HepG2 (cell line): Measurements from ENCODE around the gene CDH2. TPM values are rescaled to one million over a fixed set of nuclear protein-coding genes. Genes with fewer than 3 reads are reported as not detected.

Experiments
- ATAC-seq: fragments of 200-7000 bp; cut with Tn5 transposase; 3 replicates; pipeline ENCODE4 v1.9.1; 2020; ENCODE audit warnings: mild to moderate bottlenecking, moderate library complexity
- BruUV-seq: library from RNA; stranded (reverse); fragments of 400-500 nt; replicated peaks from 2 replicates; lab custom pipeline; 2021; lab: Mats Ljungman, UMichigan
- CTCF ChIA-PET: fragments of 300-600 bp; formaldehyde crosslinking; extraction: SDS; loops from one replicate; lab custom pipeline; 2021; ENCODE audit warnings: low total read pairs, inconsistent platforms, low intra/inter-chr PET ratio; lab: Yijun Ruan, JAX
- POLR2A ChIA-PET: fragments of 350-600 bp; sonication (Branson Sonifier 250); formaldehyde crosslinking; loops from one replicate; lab custom pipeline; 2020; ENCODE audit warnings: antibody characterized with exemption, inconsistent platforms; lab: Yijun Ruan, JAX
- DNase-seq: peaks from one replicate; pipeline ENCODE4 v3.0.0-alpha.2; 2015; ENCODE audit warnings: low spot score
- FAIRE-seq: peaks from 3 replicates; lab custom pipeline; 2011; peaks lifted over from hg19 to GRCh38; lab: Jason Lieb, UNC
- H2AFZ ChIP-seq: one replicate; pipeline ENCODE4 v1.6.1; 2011; ENCODE audit warnings: low read length, inconsistent platforms
- H3K27ac ChIP-seq: fragments of 300-600 bp; 3 replicates; pipeline ENCODE4 v1.8.0; 2011; ENCODE audit warnings: mixed run types, mild to moderate bottlenecking, mixed read lengths, low read length, inconsistent platforms; ENCODE audit not compliant: insufficient read depth; ENCODE audit errors: extremely low read length
- H3K27me3 ChIP-seq, 2 experiments: fragments of 200-600 bp in 1 of 2; 2 replicates in 1 of 2; 3 replicates in 1 of 2; pipeline versions ENCODE4 v1.6.0 to v1.8.0; 2011; ENCODE audit warnings: low read length in 2 of 2, mild to moderate bottlenecking in 2 of 2, moderate library complexity in 2 of 2, inconsistent platforms in 1 of 2; ENCODE audit not compliant: insufficient read depth in 2 of 2, control insufficient read depth in 1 of 2
- H3K36me3 ChIP-seq, 2 experiments: fragments of 200-600 bp in 1 of 2; replicated peaks in 1 of 2; 2 replicates in 1 of 2; 3 replicates in 1 of 2; pipeline versions ENCODE4 v1.5.1 to v1.8.0; 2011; ENCODE audit warnings: low read length in 2 of 2, inconsistent platforms in 1 of 2; ENCODE audit not compliant: insufficient read depth in 2 of 2, control insufficient read depth in 1 of 2
- H3K4me1 ChIP-seq: 2 replicates; pipeline ENCODE4 v1.5.1; 2012; ENCODE audit warnings: low read length, inconsistent platforms; ENCODE audit not compliant: insufficient read depth
- H3K4me2 ChIP-seq: 2 replicates; pipeline ENCODE4 v1.6.0; 2011; ENCODE audit warnings: low read depth, low read length, inconsistent platforms
- H3K4me3 ChIP-seq, 3 experiments: fragments of 200-600 bp in 1 of 3; sonication (generic), shearing (Covaris generic) in 1 of 3; replicated peaks in 1 of 3; 2 replicates each; pipeline ENCODE4 v1.5.1; 2011 to 2016; ENCODE audit warnings: low read length in 3 of 3, inconsistent platforms in 2 of 3, low read depth in 2 of 3, mild to moderate bottlenecking in 2 of 3, control low read depth in 1 of 3, mixed read lengths in 1 of 3; ENCODE audit not compliant: insufficient read depth in 1 of 3
- H3K79me2 ChIP-seq: one replicate; pipeline ENCODE4 v1.6.1; 2011; ENCODE audit warnings: low read length, inconsistent platforms; ENCODE audit not compliant: insufficient read depth
- H3K9ac ChIP-seq: 2 replicates; pipeline ENCODE4 v1.6.0; 2011; ENCODE audit warnings: mild to moderate bottlenecking, low read depth, low read length, inconsistent platforms; ENCODE audit not compliant: insufficient read depth
- H3K9me3 ChIP-seq: 2 replicates; pipeline ENCODE4 v1.5.1; 2012; ENCODE audit warnings: mild to moderate bottlenecking, low read length
- H4K20me1 ChIP-seq: 2 replicates; pipeline ENCODE4 v1.6.0; 2011; ENCODE audit warnings: inconsistent platforms, mild to moderate bottlenecking, low read length, moderate library complexity; ENCODE audit not compliant: insufficient read depth
- FOSL2 ChIP-seq: sonication (generic); formaldehyde crosslinking; IDR thresholded peaks from 2 replicates; pipeline ENCODE4 v1.4.0; 2020; ENCODE audit warnings: missing genetic modification reagents
- NR3C1 ChIP-seq: sonication (generic); formaldehyde crosslinking; IDR thresholded peaks from 2 replicates; pipeline ENCODE4 v1.4.0; 2020; ENCODE audit warnings: missing genetic modification reagents
- ZNF136 ChIP-seq: sonication (generic); formaldehyde crosslinking; IDR thresholded peaks from 2 replicates; pipeline ENCODE4 v1.8.1; 2022; ENCODE audit warnings: low read depth, mild to moderate bottlenecking, moderate library complexity, missing genetic modification reagents
- ZNF296 ChIP-seq: sonication (generic); formaldehyde crosslinking; conservative IDR thresholded peaks from 2 replicates; pipeline ENCODE4 v1.5.0; 2020; ENCODE audit warnings: mild to moderate bottlenecking, missing genetic modification reagents
- ZNF678 ChIP-seq: sonication (generic); formaldehyde crosslinking; IDR thresholded peaks from 2 replicates; pipeline ENCODE4 v1.4.0; 2020; ENCODE audit warnings: mild to moderate bottlenecking, missing genetic modification reagents
- WGBS: methylation state at CpG from one replicate; pipeline ENCODE4 v1.1.6; 2017; ENCODE audit warnings: low lambda C conversion rate; 5-methylcytosine and 5-hydroxymethylcytosine counted together
- in situ Hi-C: cut with HindIII; loops from 2 replicates; pipeline ENCODE4 v1.10.0; 2017; ENCODE audit warnings: low pct_unique_long_range_greater_than_20kb; ENCODE audit not compliant: extremely low pct_ligation_motif_present
- intact Hi-C: fragments of 100-400 bp; cut with micrococcal nuclease; formaldehyde crosslinking; loops from one replicate; pipeline ENCODE4 v1.10.0; 2022; ENCODE audit not compliant: unreplicated experiment
- polyA plus RNA-seq, 8 experiments: library from polyadenylated mRNA; depleted of rRNA in 3 of 8; stranded (reverse) in 7 of 8; unstranded in 1 of 8; fragments of >200 nt; fragmentation: Illumina TruSeq in 4 of 8; extraction: Trizol in 4 of 8; gene quantifications; 2 replicates each; pipeline versions ENCODE4 v1.2.1 to v1.2.3, GENCODE V29; 2011 to 2016; ENCODE audit warnings: low read depth in 4 of 8, missing spikeins in 1 of 8, mixed read lengths in 1 of 8; ENCODE audit not compliant: insufficient read depth in 1 of 8
- total RNA-seq, 5 experiments: library from RNA; depleted of rRNA; stranded (reverse); fragments of >200 nt; fragmentation: Illumina TruSeq; extraction: Trizol; gene quantifications; 2 replicates each; pipeline ENCODE4 v1.2.3, GENCODE V29; 2016; ENCODE audit warnings: low read depth in 1 of 5
- TF ChIP-seq, protein P1 (sequence below): sonication (generic); formaldehyde crosslinking; IDR thresholded peaks from 2 replicates; pipeline ENCODE4 v1.4.0; 2020; ENCODE audit warnings: mild to moderate bottlenecking, missing genetic modification reagents
- TF ChIP-seq, protein P2 (sequence below): sonication (generic); formaldehyde crosslinking; conservative IDR thresholded peaks from 2 replicates; pipeline ENCODE4 v1.8.0; 2022; ENCODE audit warnings: low read depth, missing genetic modification reagents
- TF ChIP-seq, protein P3 (sequence below): sonication (generic); formaldehyde crosslinking; IDR thresholded peaks from 2 replicates; pipeline ENCODE4 v1.5.0; 2020; ENCODE audit warnings: missing genetic modification reagents, mild to moderate bottlenecking, borderline replicate concordance
- TF ChIP-seq, protein P4 (sequence below): sonication (generic); formaldehyde crosslinking; IDR thresholded peaks from 2 replicates; pipeline ENCODE4 v1.4.0; 2020; ENCODE audit warnings: missing genetic modification reagents

Gene CDH2
- total and polyA plus RNA-seq, 2 of the 13 experiments (the other 11 are each of a cell fraction or from before 2014, with no cell fraction given), result 18.6 to 36.1 TPM

DNA sequence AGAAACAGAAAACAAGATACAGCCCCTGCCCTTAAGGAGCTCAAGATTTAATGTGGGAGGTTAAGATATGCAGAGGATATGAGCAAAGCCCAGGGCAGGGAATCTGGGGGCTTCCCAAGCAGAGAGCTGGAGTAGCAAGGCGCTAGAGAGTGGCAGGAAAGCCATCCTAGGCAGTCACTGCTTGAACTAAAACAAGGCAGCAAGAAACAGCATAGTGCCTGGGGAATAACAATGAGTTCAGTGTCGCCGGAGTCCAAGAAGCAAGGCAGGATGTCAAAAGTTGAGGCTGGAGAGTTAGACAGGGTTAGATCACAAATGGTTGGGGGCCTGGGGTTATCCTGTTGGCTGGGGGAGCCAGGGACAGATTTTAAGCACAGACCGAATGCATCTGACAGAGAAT, 24.6 kb downstream of the CDH2 start:
- TF ChIP-seq NR3C1 (no peak), ZNF136 (no peak), ZNF296 (CRISPR knock-in tag) (no peak), FOSL2 (CRISPR knock-in tag) (no peak)
- TF ChIP-seq, protein P1, sequence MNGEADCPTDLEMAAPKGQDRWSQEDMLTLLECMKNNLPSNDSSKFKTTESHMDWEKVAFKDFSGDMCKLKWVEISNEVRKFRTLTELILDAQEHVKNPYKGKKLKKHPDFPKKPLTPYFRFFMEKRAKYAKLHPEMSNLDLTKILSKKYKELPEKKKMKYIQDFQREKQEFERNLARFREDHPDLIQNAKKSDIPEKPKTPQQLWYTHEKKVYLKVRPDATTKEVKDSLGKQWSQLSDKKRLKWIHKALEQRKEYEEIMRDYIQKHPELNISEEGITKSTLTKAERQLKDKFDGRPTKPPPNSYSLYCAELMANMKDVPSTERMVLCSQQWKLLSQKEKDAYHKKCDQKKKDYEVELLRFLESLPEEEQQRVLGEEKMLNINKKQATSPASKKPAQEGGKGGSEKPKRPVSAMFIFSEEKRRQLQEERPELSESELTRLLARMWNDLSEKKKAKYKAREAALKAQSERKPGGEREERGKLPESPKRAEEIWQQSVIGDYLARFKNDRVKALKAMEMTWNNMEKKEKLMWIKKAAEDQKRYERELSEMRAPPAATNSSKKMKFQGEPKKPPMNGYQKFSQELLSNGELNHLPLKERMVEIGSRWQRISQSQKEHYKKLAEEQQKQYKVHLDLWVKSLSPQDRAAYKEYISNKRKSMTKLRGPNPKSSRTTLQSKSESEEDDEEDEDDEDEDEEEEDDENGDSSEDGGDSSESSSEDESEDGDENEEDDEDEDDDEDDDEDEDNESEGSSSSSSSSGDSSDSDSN (CRISPR knock-in tag), result no peak
- Histone ChIP-seq H3K9me3 (no peaks in the 10 kb centered on the region), H4K20me1 (peaks cover 15% of the 10 kb centered on the region; the same call in 1 of the 2 replicates), H3K79me2 (peaks cover 36% of the 10 kb centered on the region), H3K4me3 (no peak overlapping the region), H3K4me1 (peaks cover 7% of the 10 kb centered on the region), H3K4me2 (no peak overlapping the region), H2AFZ (no peak overlapping the region), H3K36me3 (peaks cover 0 to 2% of the 10 kb centered on the region in 2 experiments; a peak in 1 of 5 replicates), H3K27me3 (no peaks in the 10 kb centered on the region), H3K27ac (no peak overlapping the region), H3K9ac (no peak overlapping the region)
- FAIRE-seq (no peak), ATAC-seq (no peak), DNase-seq (no peak)
- BruUV-seq, result no TSS peak
- in situ Hi-C loops, result no loop called here
- intact Hi-C loops, result no loop called here
- CTCF ChIA-PET, result no interaction called here
- 97% methylated on average over 4 of the region's 4 CpGs for WGBS
- POLR2A ChIA-PET, result no interaction called here

DNA sequence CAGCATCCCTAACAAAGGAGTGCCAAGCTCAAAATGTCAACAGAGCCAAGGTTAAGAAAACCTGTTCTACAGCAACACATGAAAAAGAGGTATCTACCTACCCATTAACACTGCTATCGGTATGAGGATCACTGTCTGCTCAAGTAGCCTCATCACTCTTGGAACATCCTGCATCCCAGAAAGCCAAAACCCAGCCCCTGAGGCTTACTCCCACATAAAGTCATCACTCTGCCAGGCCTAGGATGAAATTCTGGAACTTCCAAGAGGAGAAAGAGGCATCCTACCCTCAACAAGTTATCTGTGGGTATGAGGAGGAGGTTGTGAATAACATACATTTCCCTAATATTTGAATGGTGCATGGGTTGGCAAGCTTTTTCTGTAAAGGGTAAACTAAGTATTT, 25.5 kb downstream of the CDH2 start:
- no peak for FAIRE-seq
- intact Hi-C loops, result no loop called here
- WGBS, result 100% methylated on average over 1 of the region's 1 CpG
- TF ChIP-seq ZNF678 (CRISPR knock-in tag), result no peak
- TF ChIP-seq, protein P2, sequence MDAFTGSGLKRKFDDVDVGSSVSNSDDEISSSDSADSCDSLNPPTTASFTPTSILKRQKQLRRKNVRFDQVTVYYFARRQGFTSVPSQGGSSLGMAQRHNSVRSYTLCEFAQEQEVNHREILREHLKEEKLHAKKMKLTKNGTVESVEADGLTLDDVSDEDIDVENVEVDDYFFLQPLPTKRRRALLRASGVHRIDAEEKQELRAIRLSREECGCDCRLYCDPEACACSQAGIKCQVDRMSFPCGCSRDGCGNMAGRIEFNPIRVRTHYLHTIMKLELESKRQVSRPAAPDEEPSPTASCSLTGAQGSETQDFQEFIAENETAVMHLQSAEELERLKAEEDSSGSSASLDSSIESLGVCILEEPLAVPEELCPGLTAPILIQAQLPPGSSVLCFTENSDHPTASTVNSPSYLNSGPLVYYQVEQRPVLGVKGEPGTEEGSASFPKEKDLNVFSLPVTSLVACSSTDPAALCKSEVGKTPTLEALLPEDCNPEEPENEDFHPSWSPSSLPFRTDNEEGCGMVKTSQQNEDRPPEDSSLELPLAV (CRISPR knock-in tag), result no peak
- TF ChIP-seq, protein P3, sequence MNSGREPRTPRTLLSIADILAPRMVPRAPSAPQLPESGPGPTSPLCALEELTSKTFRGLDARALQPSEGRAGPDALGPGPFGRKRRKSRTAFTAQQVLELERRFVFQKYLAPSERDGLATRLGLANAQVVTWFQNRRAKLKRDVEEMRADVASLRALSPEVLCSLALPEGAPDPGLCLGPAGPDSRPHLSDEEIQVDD (CRISPR knock-in tag), result no peak
- TF ChIP-seq, protein P4, sequence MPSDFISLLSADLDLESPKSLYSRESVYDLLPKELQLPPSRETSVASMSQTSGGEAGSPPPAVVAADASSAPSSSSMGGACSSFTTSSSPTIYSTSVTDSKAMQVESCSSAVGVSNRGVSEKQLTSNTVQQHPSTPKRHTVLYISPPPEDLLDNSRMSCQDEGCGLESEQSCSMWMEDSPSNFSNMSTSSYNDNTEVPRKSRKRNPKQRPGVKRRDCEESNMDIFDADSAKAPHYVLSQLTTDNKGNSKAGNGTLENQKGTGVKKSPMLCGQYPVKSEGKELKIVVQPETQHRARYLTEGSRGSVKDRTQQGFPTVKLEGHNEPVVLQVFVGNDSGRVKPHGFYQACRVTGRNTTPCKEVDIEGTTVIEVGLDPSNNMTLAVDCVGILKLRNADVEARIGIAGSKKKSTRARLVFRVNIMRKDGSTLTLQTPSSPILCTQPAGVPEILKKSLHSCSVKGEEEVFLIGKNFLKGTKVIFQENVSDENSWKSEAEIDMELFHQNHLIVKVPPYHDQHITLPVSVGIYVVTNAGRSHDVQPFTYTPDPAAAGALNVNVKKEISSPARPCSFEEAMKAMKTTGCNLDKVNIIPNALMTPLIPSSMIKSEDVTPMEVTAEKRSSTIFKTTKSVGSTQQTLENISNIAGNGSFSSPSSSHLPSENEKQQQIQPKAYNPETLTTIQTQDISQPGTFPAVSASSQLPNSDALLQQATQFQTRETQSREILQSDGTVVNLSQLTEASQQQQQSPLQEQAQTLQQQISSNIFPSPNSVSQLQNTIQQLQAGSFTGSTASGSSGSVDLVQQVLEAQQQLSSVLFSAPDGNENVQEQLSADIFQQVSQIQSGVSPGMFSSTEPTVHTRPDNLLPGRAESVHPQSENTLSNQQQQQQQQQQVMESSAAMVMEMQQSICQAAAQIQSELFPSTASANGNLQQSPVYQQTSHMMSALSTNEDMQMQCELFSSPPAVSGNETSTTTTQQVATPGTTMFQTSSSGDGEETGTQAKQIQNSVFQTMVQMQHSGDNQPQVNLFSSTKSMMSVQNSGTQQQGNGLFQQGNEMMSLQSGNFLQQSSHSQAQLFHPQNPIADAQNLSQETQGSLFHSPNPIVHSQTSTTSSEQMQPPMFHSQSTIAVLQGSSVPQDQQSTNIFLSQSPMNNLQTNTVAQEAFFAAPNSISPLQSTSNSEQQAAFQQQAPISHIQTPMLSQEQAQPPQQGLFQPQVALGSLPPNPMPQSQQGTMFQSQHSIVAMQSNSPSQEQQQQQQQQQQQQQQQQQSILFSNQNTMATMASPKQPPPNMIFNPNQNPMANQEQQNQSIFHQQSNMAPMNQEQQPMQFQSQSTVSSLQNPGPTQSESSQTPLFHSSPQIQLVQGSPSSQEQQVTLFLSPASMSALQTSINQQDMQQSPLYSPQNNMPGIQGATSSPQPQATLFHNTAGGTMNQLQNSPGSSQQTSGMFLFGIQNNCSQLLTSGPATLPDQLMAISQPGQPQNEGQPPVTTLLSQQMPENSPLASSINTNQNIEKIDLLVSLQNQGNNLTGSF (CRISPR knock-in tag), result no peak

More for the DNA sequence above, 25.5 kb downstream of the CDH2 start:
- ATAC-seq (no peak), DNase-seq (no peak)
- Histone ChIP-seq H3K36me3 (no peaks in the 10 kb centered on the region), H3K4me1 (peaks cover 8% of the 10 kb centered on the region), H3K27ac (no peak overlapping the region), H4K20me1 (peaks cover 15% of the 10 kb centered on the region; the same call in 1 of the 2 replicates), H3K4me3 (no peak overlapping the region), H3K9me3 (no peaks in the 10 kb centered on the region), H3K27me3 (no peaks in the 10 kb centered on the region), H3K9ac (no peak overlapping the region), H3K4me2 (no peak overlapping the region), H2AFZ (no peak overlapping the region), H3K79me2 (peaks cover 30% of the 10 kb centered on the region)
- in situ Hi-C loops, result no loop called here
- CTCF ChIA-PET, result no interaction called here
- no TSS peak for BruUV-seq
- POLR2A ChIA-PET, result no interaction called here
